HG02973 (cell line): ENCODE measurements around the gene SERF2.
"Not testable (repeated sequence)": the region's sequence is repeated elsewhere in the genome, so short reads cannot be mapped to it uniquely, and the experiment has no call there.

Experiments used
- ATAC-seq: cut with Tn5 transposase; IDR thresholded peaks from one replicate; pipeline ENCODE4 v1.9.1; 2021; ENCODE audit warnings: moderate library complexity; ENCODE audit not compliant: unreplicated experiment

The SERF2 gene

GRCh38 chr15:43828061-43828657 lies 36.0 kb downstream of the SERF2 start:
- ATAC-seq = no peak

- ATAC-seq = not testable (repeated sequence)
These were observed 37.9 kb downstream of the SERF2 start for GRCh38 chr15:43829951-43830540.

GRCh38 chr15:43830691-43831275 lies 38.7 kb downstream of the SERF2 start:
- ATAC-seq = not testable (repeated sequence)

GRCh38 chr15:43831519-43832052 lies 39.5 kb downstream of the SERF2 start:
- not testable (repeated sequence) for ATAC-seq

- not testable (repeated sequence) for ATAC-seq
These were observed 40.4 kb downstream of the SERF2 start for GRCh38 chr15:43832485-43832884.

GRCh38 chr15:43845421-43845820 lies 53.3 kb downstream of the SERF2 start:
- ATAC-seq = no peak
